ENCODE data around the gene HIF3A.

The HIF3A gene

GRCh38 chr19:46383846-46384245 lies 87.0 kb downstream of the HIF3A start:
- TF ChIP-seq CTCF (IDR thresholded peaks at IDR 0.05): no peak

GRCh38 chr19:46384396-46384795 lies 87.6 kb downstream of the HIF3A start:
- no peak for TF ChIP-seq CTCF (IDR thresholded peaks at IDR 0.05)

- no peak for TF ChIP-seq CTCF (IDR thresholded peaks at IDR 0.05)
Measured at GRCh38 chr19:46385636-46386035, 88.8 kb downstream of the HIF3A start.

- TF ChIP-seq CTCF (IDR thresholded peaks at IDR 0.05): no peak
Measured at GRCh38 chr19:46386151-46386550, 89.3 kb downstream of the HIF3A start.

GRCh38 chr19:46386996-46387712 lies 90.3 kb downstream of the HIF3A start:
- TF ChIP-seq CTCF (IDR thresholded peaks at IDR 0.05): no peak

- TF ChIP-seq CTCF (IDR thresholded peaks at IDR 0.05): no peak
Measured at GRCh38 chr19:46387713-46388130, 90.9 kb downstream of the HIF3A start.

GRCh38 chr19:46388311-46389095 lies 91.7 kb downstream of the HIF3A start:
- no peak for TF ChIP-seq CTCF (IDR thresholded peaks at IDR 0.05)

Measured in LNCAP (cell line).